ENCODE data around the gene MARCKSL1. TPM values are rescaled to one million over a fixed set of nuclear protein-coding genes. Genes with fewer than 3 reads are reported as not detected.

MARCKSL1 gene
- polyA plus RNA-seq, 4 donors = 55.9 to 132 (median 91.1) TPM

- H3K27me3 ChIP-seq (ENCODE audit: control insufficient read depth in 3 of 3, insufficient read depth in 3 of 3, low read length in 3 of 3) = no peaks in the 10 kb centered on the region
- H3K4me3 ChIP-seq (ENCODE audit: low read depth in 1 of 3, low read length in 3 of 3) = no peak overlapping the region
- H3K27ac ChIP-seq (ENCODE audit: low read depth in 1 of 3, low read length in 2 of 3) = peak overlapping the region in 1 of 3 donors; percentile 36
- DNase-seq = no peak
- peaks cover 16 to 58% (median 23%) of the 10 kb centered on the region in 3 donors for H3K36me3 ChIP-seq (ENCODE audit: control insufficient read depth in 3 of 3, insufficient read depth in 2 of 3, low read depth in 1 of 3, low read length in 3 of 3)
- 47 to 64% (median 53%) methylated on average over 3 of the region's 3 CpGs for WGBS, 3 donors
- H3K4me1 ChIP-seq (ENCODE audit: control insufficient read depth in 3 of 3, insufficient read depth in 2 of 3, low read depth in 1 of 3, low read length in 2 of 3) = peaks cover 0 to 37% (median 2%) of the 10 kb centered on the region in 3 donors
- FAIRE-seq = no peak
- H3K9me3 ChIP-seq (ENCODE audit: control insufficient read depth in 2 of 2, insufficient read depth in 1 of 2, low read depth in 1 of 2, low read length in 1 of 2) = no peaks in the 10 kb centered on the region
These were observed 2.6 kb downstream of the MARCKSL1 start for GRCh38 chr1:32333251-32333963.

- WGBS, 3 donors = 38 to 70% (median 52%) methylated on average over 3 of the region's 3 CpGs
- Histone ChIP-seq H3K36me3 (ENCODE audit: control insufficient read depth in 3 of 3, insufficient read depth in 2 of 3, low read depth in 1 of 3, low read length in 3 of 3) (peaks cover 16 to 65% (median 29%) of the 10 kb centered on the region in 3 donors), H3K4me1 (ENCODE audit: control insufficient read depth in 3 of 3, insufficient read depth in 2 of 3, low read depth in 1 of 3, low read length in 2 of 3) (peaks cover 0 to 28% (median 2%) of the 10 kb centered on the region in 3 donors), H3K27me3 (ENCODE audit: control insufficient read depth in 3 of 3, insufficient read depth in 3 of 3, low read length in 3 of 3) (no peaks in the 10 kb centered on the region), H3K27ac (ENCODE audit: low read depth in 1 of 3, low read length in 2 of 3) (peak overlapping the region in 2 of 3 donors; percentile 22 to 33), H3K9me3 (ENCODE audit: control insufficient read depth in 2 of 2, insufficient read depth in 1 of 2, low read depth in 1 of 2, low read length in 1 of 2) (no peaks in the 10 kb centered on the region), H3K4me3 (ENCODE audit: low read depth in 1 of 3, low read length in 3 of 3) (no peak overlapping the region)
- FAIRE-seq (no peak), DNase-seq (peak in 1 of 2 donors; percentile 65)
These were observed 3.5 kb downstream of the MARCKSL1 start for GRCh38 chr1:32332290-32333079.

DNA sequence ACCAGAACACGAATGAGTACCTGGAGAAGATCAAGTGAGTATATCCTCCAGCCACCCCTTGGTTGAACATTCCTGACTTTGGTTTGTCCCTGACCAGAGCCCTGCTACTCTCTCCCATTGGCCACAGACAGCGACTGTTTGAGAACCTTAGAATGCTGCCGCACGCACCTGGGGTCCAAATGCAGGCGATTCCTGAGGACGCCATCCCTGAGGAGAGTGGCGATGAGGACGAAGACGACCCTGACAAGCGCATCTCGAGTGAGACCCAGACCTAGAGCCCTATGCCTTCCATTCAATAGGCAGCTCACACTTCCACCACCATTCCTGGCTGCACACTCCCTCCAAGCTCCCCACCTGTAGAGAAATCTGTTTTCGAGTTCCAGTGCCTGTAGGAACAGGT is 4.5 kb downstream of the MARCKSL1 start:
- Histone ChIP-seq H3K27ac (ENCODE audit: low read depth in 1 of 3, low read length in 2 of 3) (no peak overlapping the region), H3K27me3 (ENCODE audit: control insufficient read depth in 3 of 3, insufficient read depth in 3 of 3, low read length in 3 of 3) (no peaks in the 10 kb centered on the region), H3K4me1 (ENCODE audit: control insufficient read depth in 3 of 3, insufficient read depth in 2 of 3, low read depth in 1 of 3, low read length in 2 of 3) (peaks cover 0 to 23% (median 2%) of the 10 kb centered on the region in 3 donors), H3K4me3 (ENCODE audit: low read depth in 1 of 3, low read length in 3 of 3) (no peak overlapping the region), H3K9me3 (ENCODE audit: control insufficient read depth in 2 of 2, insufficient read depth in 1 of 2, low read depth in 1 of 2, low read length in 1 of 2) (no peaks in the 10 kb centered on the region), H3K36me3 (ENCODE audit: control insufficient read depth in 3 of 3, insufficient read depth in 2 of 3, low read depth in 1 of 3, low read length in 3 of 3) (peaks cover 19 to 74% (median 30%) of the 10 kb centered on the region in 3 donors)
- DNase-seq (no peak), FAIRE-seq (no peak)
- WGBS, 3 donors = 87 to 91% (median 89%) methylated on average over 12 of the region's 12 CpGs

DNA sequence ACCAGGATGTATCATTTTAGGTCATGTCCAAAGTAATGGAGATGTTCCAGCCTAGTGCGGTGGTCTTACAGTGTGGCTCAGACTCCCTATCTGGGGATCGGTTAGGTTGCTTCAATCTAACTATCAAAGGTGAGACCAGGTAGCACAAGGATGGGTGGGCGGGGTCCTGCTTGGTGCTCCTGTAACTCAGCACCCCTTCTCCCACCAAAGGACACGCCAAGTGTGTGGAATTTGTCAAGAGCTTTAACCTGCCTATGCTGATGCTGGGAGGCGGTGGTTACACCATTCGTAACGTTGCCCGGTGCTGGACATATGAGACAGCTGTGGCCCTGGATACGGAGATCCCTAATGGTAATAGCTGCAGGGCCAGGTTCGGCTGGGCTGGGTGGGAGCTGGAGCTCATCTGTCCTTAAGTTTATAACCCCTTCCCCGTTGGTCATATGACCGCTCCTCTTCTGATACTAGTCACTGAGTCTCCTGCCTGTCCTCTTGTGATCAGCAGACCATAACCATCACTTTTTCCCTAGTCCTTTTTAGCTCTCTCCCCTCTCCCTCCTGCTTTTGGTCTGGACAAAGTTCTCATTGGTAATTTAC is 5.4 kb downstream of the MARCKSL1 start:
- Histone ChIP-seq H3K27ac (ENCODE audit: low read depth in 1 of 3, low read length in 2 of 3) (no peak overlapping the region), H3K9me3 (ENCODE audit: control insufficient read depth in 2 of 2, insufficient read depth in 1 of 2, low read depth in 1 of 2, low read length in 1 of 2) (no peaks in the 10 kb centered on the region), H3K4me3 (ENCODE audit: low read depth in 1 of 3, low read length in 3 of 3) (no peak overlapping the region), H3K4me1 (ENCODE audit: control insufficient read depth in 3 of 3, insufficient read depth in 2 of 3, low read depth in 1 of 3, low read length in 2 of 3) (peaks cover 0 to 21% (median 0%) of the 10 kb centered on the region in 3 donors), H3K36me3 (ENCODE audit: control insufficient read depth in 3 of 3, insufficient read depth in 2 of 3, low read depth in 1 of 3, low read length in 3 of 3) (peaks cover 19 to 80% (median 30%) of the 10 kb centered on the region in 3 donors), H3K27me3 (ENCODE audit: control insufficient read depth in 3 of 3, insufficient read depth in 3 of 3, low read length in 3 of 3) (no peaks in the 10 kb centered on the region)
- DNase-seq = no peak
- 88 to 91% (median 89%) methylated on average over 12 of the region's 12 CpGs for WGBS, 3 donors
- no peak for FAIRE-seq

GRCh38 chr1:32329931-32330466 is 6.0 kb downstream of the MARCKSL1 start:
- WGBS, 3 donors = 85 to 94% (median 89%) methylated on average over 4 of the region's 4 CpGs
- H3K36me3 ChIP-seq (ENCODE audit: control insufficient read depth in 3 of 3, insufficient read depth in 2 of 3, low read depth in 1 of 3, low read length in 3 of 3) = peaks cover 19 to 81% (median 30%) of the 10 kb centered on the region in 3 donors
- FAIRE-seq = no peak

GRCh38 chr1:32327204-32327603 is 8.8 kb downstream of the MARCKSL1 start:
- FAIRE-seq (no peak), DNase-seq (no peak)
- Histone ChIP-seq H3K9me3 (ENCODE audit: control insufficient read depth in 2 of 2, insufficient read depth in 1 of 2, low read depth in 1 of 2, low read length in 1 of 2) (no peaks in the 10 kb centered on the region), H3K4me3 (ENCODE audit: low read depth in 1 of 3, low read length in 3 of 3) (no peak overlapping the region), H3K4me1 (ENCODE audit: control insufficient read depth in 3 of 3, insufficient read depth in 2 of 3, low read depth in 1 of 3, low read length in 2 of 3) (peaks cover 0 to 19% (median 0%) of the 10 kb centered on the region in 3 donors), H3K36me3 (ENCODE audit: control insufficient read depth in 3 of 3, insufficient read depth in 2 of 3, low read depth in 1 of 3, low read length in 3 of 3) (peaks cover 16 to 72% (median 29%) of the 10 kb centered on the region in 3 donors), H3K27me3 (ENCODE audit: control insufficient read depth in 3 of 3, insufficient read depth in 3 of 3, low read length in 3 of 3) (no peaks in the 10 kb centered on the region), H3K27ac (ENCODE audit: low read depth in 1 of 3, low read length in 2 of 3) (no peak overlapping the region)
- WGBS, 3 donors = 95 to 98% (median 96%) methylated on average over 11 of the region's 11 CpGs

More at GRCh38 chr1:32329931-32330466, 6.0 kb downstream of the MARCKSL1 start:
- H3K27ac ChIP-seq (ENCODE audit: low read depth in 1 of 3, low read length in 2 of 3) = no peak overlapping the region
- no peak overlapping the region for H3K4me3 ChIP-seq (ENCODE audit: low read depth in 1 of 3, low read length in 3 of 3)
- H3K9me3 ChIP-seq (ENCODE audit: control insufficient read depth in 2 of 2, insufficient read depth in 1 of 2, low read depth in 1 of 2, low read length in 1 of 2) = no peaks in the 10 kb centered on the region
- no peak for DNase-seq
- H3K27me3 ChIP-seq (ENCODE audit: control insufficient read depth in 3 of 3, insufficient read depth in 3 of 3, low read length in 3 of 3) = no peaks in the 10 kb centered on the region
- H3K4me1 ChIP-seq (ENCODE audit: control insufficient read depth in 3 of 3, insufficient read depth in 2 of 3, low read depth in 1 of 3, low read length in 2 of 3) = peaks cover 0 to 21% (median 0%) of the 10 kb centered on the region in 3 donors

GRCh38 chr1:32321712-32322291 is 14.2 kb downstream of the MARCKSL1 start:
- peaks cover 5 to 50% (median 8%) of the 10 kb centered on the region in 3 donors for H3K36me3 ChIP-seq (ENCODE audit: control insufficient read depth in 3 of 3, insufficient read depth in 2 of 3, low read depth in 1 of 3, low read length in 3 of 3)
- H3K27ac ChIP-seq (ENCODE audit: low read depth in 1 of 3, low read length in 2 of 3) = peak overlapping the region; percentile 76 to 88 (median 76)
- H3K4me1 ChIP-seq (ENCODE audit: control insufficient read depth in 3 of 3, insufficient read depth in 2 of 3, low read depth in 1 of 3, low read length in 2 of 3) = peaks cover 3 to 26% (median 7%) of the 10 kb centered on the region in 3 donors
- no peaks in the 10 kb centered on the region for H3K27me3 ChIP-seq (ENCODE audit: control insufficient read depth in 3 of 3, insufficient read depth in 3 of 3, low read length in 3 of 3)
- no peaks in the 10 kb centered on the region for H3K9me3 ChIP-seq (ENCODE audit: control insufficient read depth in 2 of 2, insufficient read depth in 1 of 2, low read depth in 1 of 2, low read length in 1 of 2)
- H3K4me3 ChIP-seq (ENCODE audit: low read depth in 1 of 3, low read length in 3 of 3) = no peak overlapping the region
- DNase-seq (peak; percentile 92 to 97), FAIRE-seq (no peak)
- 7 to 16% (median 10%) methylated on average over 5 of the region's 5 CpGs for WGBS, 3 donors
